Mucosa of rectum (tissue), 2 donors: Measurements from ENCODE around the gene LHFPL2.
"Not testable (repeated sequence)": the region's sequence is repeated elsewhere in the genome, so short reads cannot be mapped to it uniquely, and the experiment has no call there.

ENCODE experiments used
- H3K27ac ChIP-seq, 2 donors: one replicate each; pipeline ENCODE4 v1.7.0; 2013; ENCODE audit warnings: inconsistent platforms in 2 of 2, low read depth in 2 of 2, low read length in 2 of 2
- H3K27me3 ChIP-seq, 2 donors: one replicate each; pipeline ENCODE4 v1.7.0; 2013; ENCODE audit warnings: low read length in 2 of 2; ENCODE audit not compliant: control insufficient read depth in 2 of 2, insufficient read depth in 2 of 2
- H3K36me3 ChIP-seq, 2 donors: one replicate each; pipeline ENCODE4 v1.7.0; 2013; ENCODE audit warnings: low read length in 2 of 2; ENCODE audit not compliant: control insufficient read depth in 2 of 2, insufficient read depth in 2 of 2
- H3K4me1 ChIP-seq, 2 donors: one replicate each; pipeline ENCODE4 v1.7.0; 2013; ENCODE audit warnings: low read length in 2 of 2, mild to moderate bottlenecking in 1 of 2; ENCODE audit not compliant: control insufficient read depth in 2 of 2, insufficient read depth in 2 of 2
- H3K4me3 ChIP-seq, 2 donors: one replicate each; pipeline ENCODE4 v1.7.0; 2013; ENCODE audit warnings: low read length in 2 of 2
- H3K9ac ChIP-seq, 2 donors: one replicate each; pipeline ENCODE4 v1.7.0; 2013; ENCODE audit warnings: low read length in 2 of 2, low read depth in 1 of 2, mild to moderate bottlenecking in 1 of 2
- H3K9me3 ChIP-seq, 2 donors: one replicate each; pipeline ENCODE4 v1.7.0; 2013; ENCODE audit warnings: low read length in 2 of 2; ENCODE audit not compliant: control insufficient read depth in 2 of 2
- donor health status: healthy.
- donor health status: Normal muscosa, but diverticular disease.

Gene LHFPL2

GRCh38 chr5:78666975-78667374, 18.4 kb upstream of the LHFPL2 start:
- H3K9me3 ChIP-seq, H3K4me3 ChIP-seq, H3K36me3 ChIP-seq, H3K27ac ChIP-seq, H3K27me3 ChIP-seq, H3K4me1 ChIP-seq, H3K9ac ChIP-seq: not testable (repeated sequence)

GRCh38 chr5:78666041-78666444, 17.5 kb upstream of the LHFPL2 start:
- H3K4me3 ChIP-seq: no peak overlapping the region
- no peaks in the 10 kb centered on the region for H3K4me1 ChIP-seq
- no peak overlapping the region for H3K9ac ChIP-seq
- H3K36me3 ChIP-seq: no peaks in the 10 kb centered on the region
- no peaks in the 10 kb centered on the region for H3K27me3 ChIP-seq
- peak overlapping the region in 1 of 2 donors; percentile 12 for H3K27ac ChIP-seq
- H3K9me3 ChIP-seq: no peaks in the 10 kb centered on the region

GRCh38 chr5:78665534-78665933, 17.0 kb upstream of the LHFPL2 start:
- H3K4me1 ChIP-seq: no peaks in the 10 kb centered on the region
- no peaks in the 10 kb centered on the region for H3K9me3 ChIP-seq
- H3K36me3 ChIP-seq: no peaks in the 10 kb centered on the region
- H3K4me3 ChIP-seq: no peak overlapping the region
- H3K27ac ChIP-seq: no peak overlapping the region
- H3K27me3 ChIP-seq: no peaks in the 10 kb centered on the region
- H3K9ac ChIP-seq: no peak overlapping the region

GRCh38 chr5:78662323-78662722, 13.8 kb upstream of the LHFPL2 start:
- no peak overlapping the region for H3K4me3 ChIP-seq
- no peaks in the 10 kb centered on the region for H3K9me3 ChIP-seq
- no peaks in the 10 kb centered on the region for H3K36me3 ChIP-seq
- no peaks in the 10 kb centered on the region for H3K4me1 ChIP-seq
- no peaks in the 10 kb centered on the region for H3K27me3 ChIP-seq
- no peak overlapping the region for H3K27ac ChIP-seq
- H3K9ac ChIP-seq: no peak overlapping the region

- no peaks in the 10 kb centered on the region for H3K4me1 ChIP-seq
- H3K9ac ChIP-seq: no peak overlapping the region
- H3K4me3 ChIP-seq: no peak overlapping the region
- no peaks in the 10 kb centered on the region for H3K9me3 ChIP-seq
- H3K27me3 ChIP-seq: no peaks in the 10 kb centered on the region
- no peak overlapping the region for H3K27ac ChIP-seq
- H3K36me3 ChIP-seq: no peaks in the 10 kb centered on the region
Measured at GRCh38 chr5:78661691-78662090, 13.1 kb upstream of the LHFPL2 start.

- Histone ChIP-seq H3K27me3 (no peaks in the 10 kb centered on the region), H3K36me3 (no peaks in the 10 kb centered on the region), H3K4me1 (no peaks in the 10 kb centered on the region), H3K9ac (no peak overlapping the region), H3K4me3 (no peak overlapping the region), H3K27ac (no peak overlapping the region), H3K9me3 (no peaks in the 10 kb centered on the region)
Measured at GRCh38 chr5:78661044-78661443, 12.5 kb upstream of the LHFPL2 start.

GRCh38 chr5:78660401-78660800, 11.8 kb upstream of the LHFPL2 start:
- no peaks in the 10 kb centered on the region for H3K36me3 ChIP-seq
- H3K27me3 ChIP-seq: no peaks in the 10 kb centered on the region
- H3K9ac ChIP-seq: no peak overlapping the region
- H3K4me1 ChIP-seq: no peaks in the 10 kb centered on the region
- no peak overlapping the region for H3K4me3 ChIP-seq
- H3K27ac ChIP-seq: no peak overlapping the region
- H3K9me3 ChIP-seq: no peaks in the 10 kb centered on the region

GRCh38 chr5:78659714-78660113, 11.1 kb upstream of the LHFPL2 start:
- no peaks in the 10 kb centered on the region for H3K9me3 ChIP-seq
- H3K27ac ChIP-seq: no peak overlapping the region
- no peaks in the 10 kb centered on the region for H3K36me3 ChIP-seq
- no peaks in the 10 kb centered on the region for H3K27me3 ChIP-seq
- H3K9ac ChIP-seq: no peak overlapping the region
- no peak overlapping the region for H3K4me3 ChIP-seq
- no peaks in the 10 kb centered on the region for H3K4me1 ChIP-seq

- Histone ChIP-seq H3K9me3 (no peaks in the 10 kb centered on the region), H3K27me3 (no peaks in the 10 kb centered on the region), H3K9ac (no peak overlapping the region), H3K4me1 (no peaks in the 10 kb centered on the region), H3K36me3 (no peaks in the 10 kb centered on the region), H3K4me3 (no peak overlapping the region), H3K27ac (no peak overlapping the region)
Measured at GRCh38 chr5:78659114-78659513, 10.5 kb upstream of the LHFPL2 start.

DNA sequence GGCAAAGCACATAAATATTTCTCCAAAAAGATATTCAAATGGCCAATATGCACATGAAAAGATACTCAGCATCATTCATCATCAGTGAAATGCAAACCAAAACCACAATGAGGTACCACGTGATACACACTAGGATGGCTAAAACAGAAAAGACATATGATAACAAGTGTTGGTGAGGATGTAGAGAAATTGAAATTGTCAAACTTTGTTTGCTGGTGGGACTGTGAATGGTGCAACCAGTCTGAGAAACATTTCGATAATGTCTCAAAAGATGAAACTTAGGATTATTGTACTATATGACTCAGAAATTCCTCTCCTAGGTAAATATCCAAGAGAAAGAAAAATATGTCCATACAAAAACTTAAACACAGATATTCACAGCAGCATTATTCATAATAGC, 8.6 kb upstream of the LHFPL2 start:
- no peaks in the 10 kb centered on the region for H3K27me3 ChIP-seq
- no peak overlapping the region for H3K4me3 ChIP-seq
- no peaks in the 10 kb centered on the region for H3K9me3 ChIP-seq
- H3K4me1 ChIP-seq: peaks cover 3 to 4% of the 10 kb centered on the region in 2 donors
- no peak overlapping the region for H3K9ac ChIP-seq
- H3K36me3 ChIP-seq: no peaks in the 10 kb centered on the region
- no peak overlapping the region for H3K27ac ChIP-seq

DNA sequence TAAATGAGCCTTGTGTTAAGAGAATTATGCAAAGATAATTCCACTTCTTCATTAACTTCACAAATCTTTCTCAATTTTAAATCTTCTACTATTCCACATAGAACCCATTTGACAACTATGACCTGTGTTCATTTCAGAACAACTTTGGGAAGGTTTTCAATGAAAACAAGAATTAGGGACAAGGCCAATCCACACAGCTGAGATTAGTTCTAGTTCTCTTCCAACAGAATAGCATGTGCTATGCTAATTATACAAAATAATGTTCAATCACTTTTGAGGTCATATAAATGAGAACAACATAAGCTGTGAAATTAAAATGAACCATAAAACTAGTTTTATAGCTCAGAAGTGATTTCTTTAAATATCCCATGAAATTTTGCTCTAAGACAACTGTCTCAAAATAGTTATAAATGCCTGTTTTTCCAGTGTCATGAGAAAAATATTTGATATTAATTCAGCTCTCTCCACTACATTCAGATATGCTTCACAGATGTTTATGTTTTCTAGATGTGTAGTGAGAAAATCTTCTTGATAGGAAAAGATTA, 7.2 kb upstream of the LHFPL2 start:
- no peak overlapping the region for H3K9ac ChIP-seq
- no peaks in the 10 kb centered on the region for H3K36me3 ChIP-seq
- H3K4me1 ChIP-seq: peaks cover 3 to 4% of the 10 kb centered on the region in 2 donors
- no peaks in the 10 kb centered on the region for H3K27me3 ChIP-seq
- no peak overlapping the region for H3K27ac ChIP-seq
- H3K9me3 ChIP-seq: no peaks in the 10 kb centered on the region
- no peak overlapping the region for H3K4me3 ChIP-seq
